ENCODE measurements around the gene COL27A1.

Gene COL27A1

DNA sequence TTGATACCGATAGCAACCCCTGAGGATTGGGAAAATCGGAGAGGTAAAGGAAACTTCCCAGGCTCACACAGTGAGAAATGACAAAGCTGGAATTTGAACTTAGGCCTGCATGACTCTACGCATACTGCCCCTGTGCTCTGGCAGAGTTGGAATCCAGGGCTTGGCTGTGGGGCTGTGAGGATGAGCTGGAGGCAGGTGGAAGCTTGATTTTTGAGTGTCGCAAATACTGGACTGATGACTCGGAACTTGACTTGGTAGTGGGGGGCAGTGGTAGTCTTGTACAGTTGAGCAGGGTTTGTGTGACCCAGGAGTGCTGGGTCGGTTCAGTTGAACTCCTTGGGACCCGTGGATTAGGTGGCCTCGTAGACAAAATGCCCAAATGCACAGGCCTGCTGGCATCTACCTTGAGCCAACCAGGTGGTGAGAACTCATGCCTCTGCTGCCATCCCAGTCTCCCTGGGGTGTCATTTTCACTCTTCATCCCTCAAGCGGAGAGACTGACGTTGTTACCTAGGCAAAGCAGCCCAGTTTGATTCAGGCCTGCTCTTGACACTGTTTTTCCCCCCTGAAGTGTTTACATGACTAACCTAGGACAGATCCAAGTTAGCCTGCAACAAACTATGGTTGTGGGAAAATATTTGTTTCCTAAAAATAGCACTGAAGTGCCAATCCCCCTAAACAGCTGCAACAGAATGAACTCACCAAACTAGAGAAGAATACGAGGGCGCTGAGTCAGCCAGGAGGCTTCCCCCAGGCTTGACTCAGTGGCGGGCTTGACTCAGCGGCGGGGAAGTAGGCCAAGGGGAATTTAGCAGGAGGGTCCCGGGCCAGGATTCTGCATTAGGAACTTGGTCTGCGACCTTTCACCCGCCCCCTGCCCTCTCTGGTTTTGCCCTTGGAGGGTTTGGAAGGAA, 121.8 kb downstream of the COL27A1 start:
- Histone ChIP-seq H3K9me3 (ENCODE audit: low read length) (no peaks in the 10 kb centered on the region), H3K9me2 (ENCODE audit: low read depth, low read length) (no peaks in the 10 kb centered on the region), H4K20me1 (ENCODE audit: insufficient read depth, low read length) (no peaks in the 10 kb centered on the region), H3K4me3 (ENCODE audit: low read depth, low read length, poor library complexity, severe bottlenecking) (no peak overlapping the region), H3K27me3 (ENCODE audit: insufficient read depth, low read length) (0 out of 2 replicates have a peak, but pooled peaks cover 6% of the 10 kb centered on the region), H3K9ac (ENCODE audit: low read length) (no peak overlapping the region), H3K36me3 (ENCODE audit: insufficient read depth, low read length) (no peaks in the 10 kb centered on the region), H3K4me1 (ENCODE audit: insufficient read depth, low read length, severe bottlenecking) (no peaks in the 10 kb centered on the region), H3K27ac (ENCODE audit: low read depth, low read length, poor library complexity, severe bottlenecking) (no peak overlapping the region), H2AFZ (ENCODE audit: low read length) (no peak overlapping the region), H3K79me2 (ENCODE audit: insufficient read depth, low read length) (no peaks in the 10 kb centered on the region), H3F3A (ENCODE audit: insufficient read depth, low read length) (no peaks in the 10 kb centered on the region), H3K4me2 (ENCODE audit: low read length) (no peak overlapping the region)
- TF ChIP-seq, protein P1, sequence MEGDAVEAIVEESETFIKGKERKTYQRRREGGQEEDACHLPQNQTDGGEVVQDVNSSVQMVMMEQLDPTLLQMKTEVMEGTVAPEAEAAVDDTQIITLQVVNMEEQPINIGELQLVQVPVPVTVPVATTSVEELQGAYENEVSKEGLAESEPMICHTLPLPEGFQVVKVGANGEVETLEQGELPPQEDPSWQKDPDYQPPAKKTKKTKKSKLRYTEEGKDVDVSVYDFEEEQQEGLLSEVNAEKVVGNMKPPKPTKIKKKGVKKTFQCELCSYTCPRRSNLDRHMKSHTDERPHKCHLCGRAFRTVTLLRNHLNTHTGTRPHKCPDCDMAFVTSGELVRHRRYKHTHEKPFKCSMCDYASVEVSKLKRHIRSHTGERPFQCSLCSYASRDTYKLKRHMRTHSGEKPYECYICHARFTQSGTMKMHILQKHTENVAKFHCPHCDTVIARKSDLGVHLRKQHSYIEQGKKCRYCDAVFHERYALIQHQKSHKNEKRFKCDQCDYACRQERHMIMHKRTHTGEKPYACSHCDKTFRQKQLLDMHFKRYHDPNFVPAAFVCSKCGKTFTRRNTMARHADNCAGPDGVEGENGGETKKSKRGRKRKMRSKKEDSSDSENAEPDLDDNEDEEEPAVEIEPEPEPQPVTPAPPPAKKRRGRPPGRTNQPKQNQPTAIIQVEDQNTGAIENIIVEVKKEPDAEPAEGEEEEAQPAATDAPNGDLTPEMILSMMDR (IDR thresholded peaks at IDR 0.05; ENCODE audit: low read length): no peak
- TF ChIP-seq EZH2 (IDR thresholded peaks at IDR 0.05; ENCODE audit: borderline replicate concordance, low read length): no peak

DNA sequence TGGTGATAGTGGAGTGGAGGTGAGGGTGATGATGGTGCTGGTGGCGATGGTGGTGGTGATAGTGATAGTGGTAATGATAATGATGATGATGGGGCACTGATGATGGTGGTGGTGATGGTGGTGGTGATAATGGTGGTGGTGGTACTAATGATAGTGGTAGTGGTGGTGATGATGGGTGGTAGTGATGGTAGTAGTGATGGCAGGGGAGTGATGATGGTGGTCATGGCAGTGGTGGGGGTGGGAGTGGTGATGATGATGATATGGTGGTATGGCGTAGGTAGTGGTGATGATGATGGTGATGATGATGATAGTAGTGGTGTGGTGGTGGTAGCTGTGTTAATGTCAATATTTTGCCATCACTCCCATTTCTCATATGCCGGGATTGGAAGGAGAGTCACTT, 123.0 kb downstream of the COL27A1 start:
- H3K4me3 ChIP-seq (ENCODE audit: low read depth, low read length, poor library complexity, severe bottlenecking): no peak overlapping the region
- H3K9ac ChIP-seq (ENCODE audit: low read length): no peak overlapping the region
- no peaks in the 10 kb centered on the region for H3K79me2 ChIP-seq (ENCODE audit: insufficient read depth, low read length)
- no peaks in the 10 kb centered on the region for H3K9me2 ChIP-seq (ENCODE audit: low read depth, low read length)
- H3K9me3 ChIP-seq (ENCODE audit: low read length): no peaks in the 10 kb centered on the region
- TF ChIP-seq EZH2 (IDR thresholded peaks at IDR 0.05; ENCODE audit: borderline replicate concordance, low read length): no peak
- TF ChIP-seq, protein P1 (IDR thresholded peaks at IDR 0.05; ENCODE audit: low read length): no peak
- no peak overlapping the region for H3K4me2 ChIP-seq (ENCODE audit: low read length)
- H4K20me1 ChIP-seq (ENCODE audit: insufficient read depth, low read length): no peaks in the 10 kb centered on the region
- 0 out of 2 replicates have a peak, but pooled peaks cover 6% of the 10 kb centered on the region for H3K27me3 ChIP-seq (ENCODE audit: insufficient read depth, low read length)
- H3K27ac ChIP-seq (ENCODE audit: low read depth, low read length, poor library complexity, severe bottlenecking): no peak overlapping the region
- H3K4me1 ChIP-seq (ENCODE audit: insufficient read depth, low read length, severe bottlenecking): no peaks in the 10 kb centered on the region
- H3F3A ChIP-seq (ENCODE audit: insufficient read depth, low read length): no peaks in the 10 kb centered on the region
- H2AFZ ChIP-seq (ENCODE audit: low read length): no peak overlapping the region
- H3K36me3 ChIP-seq (ENCODE audit: insufficient read depth, low read length): no peaks in the 10 kb centered on the region

DNA sequence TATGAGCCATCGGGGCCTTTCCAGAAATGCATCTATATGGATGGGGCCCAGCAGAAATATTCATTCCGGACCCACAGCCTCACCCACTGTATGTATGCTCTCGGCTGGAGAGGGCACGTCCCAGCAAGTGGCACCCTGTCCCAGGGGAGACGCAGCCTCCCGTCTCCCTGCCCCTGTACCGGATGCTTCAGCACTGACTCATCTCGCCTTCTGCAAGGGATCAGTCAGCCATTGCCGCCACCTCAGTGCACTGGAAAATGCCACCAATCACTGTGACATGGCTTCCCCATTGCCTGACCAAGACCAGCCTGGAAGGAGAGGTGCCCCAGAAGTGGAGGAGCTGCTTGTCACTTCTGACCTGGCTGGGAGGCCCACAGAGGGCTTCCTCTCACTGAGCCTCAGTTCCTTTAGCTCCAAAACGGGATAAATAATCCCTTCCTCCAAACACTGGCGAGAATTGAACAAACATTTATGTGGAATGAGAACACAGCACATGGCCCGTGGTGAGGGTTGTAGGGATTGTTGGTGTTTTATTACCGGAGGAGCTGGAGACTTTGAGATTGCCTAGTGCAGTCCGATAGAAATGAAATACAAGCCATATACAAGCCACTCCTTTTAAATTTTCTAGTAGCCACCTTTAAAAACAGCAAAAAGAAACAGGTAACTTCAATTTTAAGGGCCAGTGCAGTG, 123.7 kb downstream of the COL27A1 start:
- H4K20me1 ChIP-seq (ENCODE audit: insufficient read depth, low read length): no peaks in the 10 kb centered on the region
- H3K79me2 ChIP-seq (ENCODE audit: insufficient read depth, low read length): no peaks in the 10 kb centered on the region
- no peak overlapping the region for H3K9ac ChIP-seq (ENCODE audit: low read length)
- no peak overlapping the region for H3K4me3 ChIP-seq (ENCODE audit: low read depth, low read length, poor library complexity, severe bottlenecking)
- H2AFZ ChIP-seq (ENCODE audit: low read length): no peak overlapping the region
- H3K27me3 ChIP-seq (ENCODE audit: insufficient read depth, low read length): 0 out of 2 replicates have a peak, but pooled peaks cover 6% of the 10 kb centered on the region
- H3K27ac ChIP-seq (ENCODE audit: low read depth, low read length, poor library complexity, severe bottlenecking): no peak overlapping the region
- H3K9me2 ChIP-seq (ENCODE audit: low read depth, low read length): no peaks in the 10 kb centered on the region
- TF ChIP-seq EZH2 (IDR thresholded peaks at IDR 0.05; ENCODE audit: borderline replicate concordance, low read length): no peak
- H3F3A ChIP-seq (ENCODE audit: insufficient read depth, low read length): no peaks in the 10 kb centered on the region
- no peaks in the 10 kb centered on the region for H3K36me3 ChIP-seq (ENCODE audit: insufficient read depth, low read length)
- no peaks in the 10 kb centered on the region for H3K9me3 ChIP-seq (ENCODE audit: low read length)
- H3K4me1 ChIP-seq (ENCODE audit: insufficient read depth, low read length, severe bottlenecking): no peaks in the 10 kb centered on the region
- H3K4me2 ChIP-seq (ENCODE audit: low read length): no peak overlapping the region

Data from OCI-LY1 (cell line).